Prostate gland (tissue), 2 donors: Measurements from ENCODE around the gene GALNT16.

ENCODE experiments used
- POLR2A ChIP-seq: fragments of 450-650 bp; IDR thresholded peaks from one replicate; pipeline ENCODE4 v1.6.1; 2016; ENCODE audit warnings: antibody characterized with exemption, mild to moderate bottlenecking
- TF ChIP-seq, protein P1 (sequence below), 4 experiments: fragments of 200-600 bp in 2 of 4; fragments of 450-650 bp in 2 of 4; sonication (generic) in 2 of 4; IDR thresholded peaks; 1 replicate in 3 of 4; 2 replicates in 1 of 4; pipeline ENCODE4 v1.5.1; 2016 to 2019; ENCODE audit warnings: antibody characterized with exemption in 4 of 4, mild to moderate bottlenecking in 2 of 4, moderate library complexity in 2 of 4

DNA sequence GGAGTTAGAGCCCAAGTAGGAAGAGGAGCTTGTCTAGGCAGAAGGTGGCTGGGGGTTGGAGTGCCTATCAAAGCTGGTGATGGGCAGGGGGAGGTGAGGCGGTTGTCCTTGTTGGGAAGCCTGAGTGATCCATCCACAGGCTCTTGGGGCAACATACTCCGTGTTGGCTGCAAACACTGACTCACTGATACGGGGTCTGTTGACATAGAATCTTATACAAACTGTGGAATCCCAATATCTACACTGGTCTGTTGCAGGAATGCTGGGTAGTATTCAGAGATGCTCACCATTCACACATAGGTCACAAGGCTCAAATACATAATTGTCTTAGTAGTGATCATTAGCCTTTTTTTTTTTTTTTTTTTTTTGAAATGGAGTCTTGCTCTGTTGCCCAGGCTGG is 112.2 kb downstream of the GALNT16 start:
- TF ChIP-seq, protein P1, sequence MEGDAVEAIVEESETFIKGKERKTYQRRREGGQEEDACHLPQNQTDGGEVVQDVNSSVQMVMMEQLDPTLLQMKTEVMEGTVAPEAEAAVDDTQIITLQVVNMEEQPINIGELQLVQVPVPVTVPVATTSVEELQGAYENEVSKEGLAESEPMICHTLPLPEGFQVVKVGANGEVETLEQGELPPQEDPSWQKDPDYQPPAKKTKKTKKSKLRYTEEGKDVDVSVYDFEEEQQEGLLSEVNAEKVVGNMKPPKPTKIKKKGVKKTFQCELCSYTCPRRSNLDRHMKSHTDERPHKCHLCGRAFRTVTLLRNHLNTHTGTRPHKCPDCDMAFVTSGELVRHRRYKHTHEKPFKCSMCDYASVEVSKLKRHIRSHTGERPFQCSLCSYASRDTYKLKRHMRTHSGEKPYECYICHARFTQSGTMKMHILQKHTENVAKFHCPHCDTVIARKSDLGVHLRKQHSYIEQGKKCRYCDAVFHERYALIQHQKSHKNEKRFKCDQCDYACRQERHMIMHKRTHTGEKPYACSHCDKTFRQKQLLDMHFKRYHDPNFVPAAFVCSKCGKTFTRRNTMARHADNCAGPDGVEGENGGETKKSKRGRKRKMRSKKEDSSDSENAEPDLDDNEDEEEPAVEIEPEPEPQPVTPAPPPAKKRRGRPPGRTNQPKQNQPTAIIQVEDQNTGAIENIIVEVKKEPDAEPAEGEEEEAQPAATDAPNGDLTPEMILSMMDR (IDR thresholded peaks at IDR 0.05): no peak
- TF ChIP-seq POLR2A: no peak
